ENCODE results near the gene SMIM35. TPM values are rescaled to one million over a fixed set of nuclear protein-coding genes. Genes with fewer than 3 reads are reported as not detected.

Gene SMIM35
- total and polyA plus RNA-seq, 2 of the 4 experiments (the other 2 are of a cell fraction): not detected

- H3K4ac ChIP-seq (ENCODE audit: low read depth, low read length): no peak overlapping the region
- no peaks in the 10 kb centered on the region for H3K27me3 ChIP-seq (ENCODE audit: control insufficient read depth, insufficient read depth, low read length)
- H3K9me1 ChIP-seq (ENCODE audit: insufficient read depth, low read length): no peaks in the 10 kb centered on the region
- no peak overlapping the region for H2BK120ac ChIP-seq (ENCODE audit: low read depth, low read length)
- no peaks in the 10 kb centered on the region for H3K9me3 ChIP-seq (ENCODE audit: control insufficient read depth, insufficient read depth, low read length)
- H3K56ac ChIP-seq (ENCODE audit: extremely low read depth, insufficient read depth, low read length): no peak overlapping the region
- no peak overlapping the region for H2BK20ac ChIP-seq (ENCODE audit: low read depth, low read length)
- H3K4me1 ChIP-seq (ENCODE audit: control insufficient read depth, insufficient read depth, low read length): no peaks in the 10 kb centered on the region
- intact Hi-C loops (cut with micrococcal nuclease) (no loop called here), in situ Hi-C loops (cut with MboI; ENCODE audit: low sequenced_read_pairs) (no loop called here), dilution Hi-C loops (cut with HindIII; ENCODE audit: low sequenced_read_pairs, unreplicated experiment) (no loop called here)
- H3K27ac ChIP-seq (ENCODE audit: insufficient read depth, low read length): no peak overlapping the region
- H3K18ac ChIP-seq (ENCODE audit: low read depth, low read length): no peak overlapping the region
- H2AK9ac ChIP-seq (replicated peaks; ENCODE audit: low read depth, low read length, poor library complexity): no peak overlapping the region
- no peak for DNase-seq
- no TSS peak for BruUV-seq (replicated peaks)
- H3K9ac ChIP-seq (ENCODE audit: low read depth, low read length): no peak overlapping the region
- no peak overlapping the region for H4K91ac ChIP-seq (ENCODE audit: insufficient read depth, low read depth, low read length)
- H3K23ac ChIP-seq (ENCODE audit: low read depth, low read length): no peak overlapping the region
- TF ChIP-seq CHD1 (IDR thresholded peaks at IDR 0.05; ENCODE audit: low read depth, low read length): no peak
- TF ChIP-seq, protein P1, sequence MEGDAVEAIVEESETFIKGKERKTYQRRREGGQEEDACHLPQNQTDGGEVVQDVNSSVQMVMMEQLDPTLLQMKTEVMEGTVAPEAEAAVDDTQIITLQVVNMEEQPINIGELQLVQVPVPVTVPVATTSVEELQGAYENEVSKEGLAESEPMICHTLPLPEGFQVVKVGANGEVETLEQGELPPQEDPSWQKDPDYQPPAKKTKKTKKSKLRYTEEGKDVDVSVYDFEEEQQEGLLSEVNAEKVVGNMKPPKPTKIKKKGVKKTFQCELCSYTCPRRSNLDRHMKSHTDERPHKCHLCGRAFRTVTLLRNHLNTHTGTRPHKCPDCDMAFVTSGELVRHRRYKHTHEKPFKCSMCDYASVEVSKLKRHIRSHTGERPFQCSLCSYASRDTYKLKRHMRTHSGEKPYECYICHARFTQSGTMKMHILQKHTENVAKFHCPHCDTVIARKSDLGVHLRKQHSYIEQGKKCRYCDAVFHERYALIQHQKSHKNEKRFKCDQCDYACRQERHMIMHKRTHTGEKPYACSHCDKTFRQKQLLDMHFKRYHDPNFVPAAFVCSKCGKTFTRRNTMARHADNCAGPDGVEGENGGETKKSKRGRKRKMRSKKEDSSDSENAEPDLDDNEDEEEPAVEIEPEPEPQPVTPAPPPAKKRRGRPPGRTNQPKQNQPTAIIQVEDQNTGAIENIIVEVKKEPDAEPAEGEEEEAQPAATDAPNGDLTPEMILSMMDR (conservative IDR thresholded peaks at IDR 0.05; ENCODE audit: low read depth, low read length): no peak
- TF ChIP-seq RCOR1 (IDR thresholded peaks at IDR 0.05; ENCODE audit: insufficient replicate concordance, low read length): no peak
- no peak for TF ChIP-seq FOS (IDR thresholded peaks at IDR 0.05; ENCODE audit: low read depth, low read length)
- TF ChIP-seq SMC3 (IDR thresholded peaks at IDR 0.05; ENCODE audit: low read depth, low read length): no peak
- no peak for TF ChIP-seq NFE2L2 (IDR thresholded peaks at IDR 0.05; ENCODE audit: low read depth, low read length)
- no peak for TF ChIP-seq MAFK (IDR thresholded peaks at IDR 0.05; ENCODE audit: low read depth, low read length)
- TF ChIP-seq USF2 (IDR thresholded peaks at IDR 0.05; ENCODE audit: low read depth, low read length): no peak
- no peak for TF ChIP-seq POLR2A (IDR thresholded peaks at IDR 0.05; ENCODE audit: low read depth, low read length)
- no peak for TF ChIP-seq MXI1 (IDR thresholded peaks at IDR 0.05; ENCODE audit: borderline replicate concordance, low read depth, low read length)
- TF ChIP-seq MAZ (IDR thresholded peaks at IDR 0.05; ENCODE audit: borderline replicate concordance, low read depth, low read length): no peak
- TF ChIP-seq RFX5 (IDR thresholded peaks at IDR 0.05; ENCODE audit: low read depth, low read length): no peak
- TF ChIP-seq, protein P2, sequence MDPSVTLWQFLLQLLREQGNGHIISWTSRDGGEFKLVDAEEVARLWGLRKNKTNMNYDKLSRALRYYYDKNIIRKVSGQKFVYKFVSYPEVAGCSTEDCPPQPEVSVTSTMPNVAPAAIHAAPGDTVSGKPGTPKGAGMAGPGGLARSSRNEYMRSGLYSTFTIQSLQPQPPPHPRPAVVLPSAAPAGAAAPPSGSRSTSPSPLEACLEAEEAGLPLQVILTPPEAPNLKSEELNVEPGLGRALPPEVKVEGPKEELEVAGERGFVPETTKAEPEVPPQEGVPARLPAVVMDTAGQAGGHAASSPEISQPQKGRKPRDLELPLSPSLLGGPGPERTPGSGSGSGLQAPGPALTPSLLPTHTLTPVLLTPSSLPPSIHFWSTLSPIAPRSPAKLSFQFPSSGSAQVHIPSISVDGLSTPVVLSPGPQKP (IDR thresholded peaks at IDR 0.05; ENCODE audit: borderline replicate concordance, low read depth, low read length): no peak
- no peak overlapping the region for H2BK15ac ChIP-seq (ENCODE audit: low read depth, low read length)
- no peak overlapping the region for H4K5ac ChIP-seq (ENCODE audit: low read depth, low read length)
- H2BK5ac ChIP-seq (ENCODE audit: low read depth, low read length, poor library complexity, severe bottlenecking): no peak overlapping the region
- CTCF ChIA-PET: no interaction called here
- H3K4me2 ChIP-seq (ENCODE audit: low read depth, low read length): no peak overlapping the region
- WGBS, 2 experiments (ENCODE audit: extremely low coverage in 2 of 2, insufficient read length in 1 of 2): 64% methylated on average over 5 of the region's 21 CpGs; no CpG with 5 or more reads in 1 of the 2 experiments
- no peaks in the 10 kb centered on the region for H4K20me1 ChIP-seq (ENCODE audit: insufficient read depth, low read length)
- no peak for ATAC-seq (ENCODE audit: low read depth)
- H3K36me3 ChIP-seq (ENCODE audit: control insufficient read depth, insufficient read depth, low read length): no peaks in the 10 kb centered on the region
- no peak overlapping the region for H3K14ac ChIP-seq (replicated peaks; ENCODE audit: low read depth, low read length)
- no peak overlapping the region for H4K8ac ChIP-seq (ENCODE audit: low read depth in 2 of 2, low read length in 2 of 2)
- H2AFZ ChIP-seq (replicated peaks; ENCODE audit: low read length, poor library complexity): no peak overlapping the region
- no peak overlapping the region for H3K4me3 ChIP-seq (ENCODE audit: insufficient read depth, low read depth, low read length)
- no peak overlapping the region for H2AK5ac ChIP-seq (ENCODE audit: low read depth, low read length)
- POLR2A ChIA-PET (ENCODE audit: unreplicated experiment): no interaction called here
- no peaks in the 10 kb centered on the region for H3K79me1 ChIP-seq (ENCODE audit: low read depth in 1 of 2, low read length in 2 of 2)
Measured at GRCh38 chr11:118010738-118011461, 75.9 kb downstream of the SMIM35 start.
